Naive thymus-derived CD8-positive, alpha-beta T cell (primary cell): ENCODE data around the gene NSL1. TPM values are rescaled to one million over a fixed set of nuclear protein-coding genes. Genes with fewer than 3 reads are reported as not detected.
"Not testable (repeated sequence)": the region's sequence is repeated elsewhere in the genome, so short reads cannot be mapped to it uniquely, and the experiment has no call there.

Source experiments
- ATAC-seq, 2 donors: fragments of 150-1000 bp; cut with Tn5 transposase in 1 of 2; sonication (Bioruptor Pico), chemical (Tn5 transposase) in 1 of 2; 1 replicate in 1 of 2; 2 replicates in 1 of 2; pipeline ENCODE4 v1.10.0; 2021; ENCODE audit warnings: mild to moderate bottlenecking in 2 of 2, moderate library complexity in 2 of 2
- POLR2A ChIA-PET: fragments of 350-600 bp; sonication (Branson Sonifier 250); formaldehyde crosslinking; loops from one replicate; lab custom pipeline; 2021; ENCODE audit warnings: antibody characterized with exemption; lab: Charles Lee
- DNase-seq, 10 donors: peaks; one replicate each; pipeline versions ENCODE4 v3.0.0 to v3.0.0-alpha.2; 2020 to 2022
- H3K27ac Mint-ChIP-seq, 10 donors: one replicate each; pipeline ENCODE4 v1.8.0; 2020 to 2022; ENCODE audit warnings: mild to moderate bottlenecking in 10 of 10, mixed read lengths in 10 of 10, moderate library complexity in 4 of 10, inconsistent platforms in 1 of 10
- H3K27me3 Mint-ChIP-seq, 5 donors: one replicate each; pipeline ENCODE4 v1.8.0; 2021 to 2022; ENCODE audit warnings: mixed read lengths in 5 of 5
- H3K36me3 Mint-ChIP-seq, 3 donors: one replicate each; pipeline ENCODE4 v1.8.0; 2020 to 2022; ENCODE audit warnings: mixed read lengths in 3 of 3, mild to moderate bottlenecking in 2 of 3, inconsistent platforms in 1 of 3
- H3K4me1 Mint-ChIP-seq, 4 donors: one replicate each; pipeline ENCODE4 v1.8.0; 2021 to 2022; ENCODE audit warnings: mixed read lengths in 4 of 4
- H3K4me3 Mint-ChIP-seq, 10 donors: one replicate each; pipeline ENCODE4 v1.8.0; 2020 to 2022; ENCODE audit warnings: mild to moderate bottlenecking in 10 of 10, mixed read lengths in 10 of 10, moderate library complexity in 6 of 10, inconsistent platforms in 1 of 10
- H3K9me3 Mint-ChIP-seq, 9 donors: one replicate each; pipeline ENCODE4 v1.8.0; 2020 to 2022; ENCODE audit warnings: mixed read lengths in 9 of 9, mild to moderate bottlenecking in 3 of 9, inconsistent platforms in 1 of 9, moderate library complexity in 1 of 9
- polyA plus RNA-seq, 3 donors: library from polyadenylated mRNA; unstranded; fragments of 300-500 nt; fragmentation: Illumina TruSeq; gene quantifications; one replicate each; pipeline ENCODE4 v1.2.3, GENCODE V29; 2021
- total RNA-seq, 8 experiments: library from RNA in 2 of 8; stranded (reverse) in 2 of 8; gene quantifications; one replicate each; pipeline ENCODE4 v1.2.3 and lab custom pipeline; 2021 to 2026

The NSL1 gene
- total and polyA plus RNA-seq, 5 experiments from 2014 or later = 38.1 to 74.2 (median 54.8) TPM

DNA sequence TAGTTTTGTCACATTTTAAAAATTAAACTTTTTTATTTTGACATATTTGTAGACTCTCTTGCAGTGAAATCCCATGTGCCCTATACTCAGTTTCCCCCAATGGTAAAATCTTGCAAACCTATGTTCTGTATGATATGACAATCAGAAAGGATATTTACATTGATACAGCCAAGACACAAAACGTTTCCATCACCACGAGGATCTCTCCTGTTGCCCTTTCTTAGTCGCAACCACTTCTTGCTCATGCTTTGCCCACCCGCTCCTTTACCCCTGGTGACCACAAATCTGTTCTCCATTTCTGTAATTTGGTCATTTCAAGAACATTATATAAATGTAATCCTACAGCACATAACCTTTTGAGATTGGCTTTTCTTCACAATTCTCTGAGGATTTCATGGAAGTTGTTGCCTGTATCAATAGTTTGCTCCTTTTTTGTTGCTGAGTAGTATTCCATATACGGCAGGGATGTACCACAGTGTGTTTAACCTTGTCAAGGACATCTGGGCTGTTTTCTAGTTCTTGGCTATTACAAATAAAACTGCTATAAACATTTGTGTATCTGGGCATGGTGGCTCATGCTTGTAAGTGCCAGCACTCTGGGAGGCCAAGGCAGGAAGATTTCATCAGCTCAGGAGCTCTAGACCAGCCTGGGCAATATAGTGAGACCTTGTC lies 78.0 kb downstream of the NSL1 start:
- Mint-ChIP-seq H3K4me3 (no peak overlapping the region), H3K36me3 (no peaks in the 10 kb centered on the region), H3K9me3 (no peaks in the 10 kb centered on the region), H3K27me3 (peaks cover 0 to 9% (median 0%) of the 10 kb centered on the region in 5 donors), H3K4me1 (peaks cover 0 to 2% (median 0%) of the 10 kb centered on the region in 4 donors), H3K27ac (no peak overlapping the region)
- POLR2A ChIA-PET = no interaction called here
- ATAC-seq (no peak), DNase-seq (no peak)

DNA sequence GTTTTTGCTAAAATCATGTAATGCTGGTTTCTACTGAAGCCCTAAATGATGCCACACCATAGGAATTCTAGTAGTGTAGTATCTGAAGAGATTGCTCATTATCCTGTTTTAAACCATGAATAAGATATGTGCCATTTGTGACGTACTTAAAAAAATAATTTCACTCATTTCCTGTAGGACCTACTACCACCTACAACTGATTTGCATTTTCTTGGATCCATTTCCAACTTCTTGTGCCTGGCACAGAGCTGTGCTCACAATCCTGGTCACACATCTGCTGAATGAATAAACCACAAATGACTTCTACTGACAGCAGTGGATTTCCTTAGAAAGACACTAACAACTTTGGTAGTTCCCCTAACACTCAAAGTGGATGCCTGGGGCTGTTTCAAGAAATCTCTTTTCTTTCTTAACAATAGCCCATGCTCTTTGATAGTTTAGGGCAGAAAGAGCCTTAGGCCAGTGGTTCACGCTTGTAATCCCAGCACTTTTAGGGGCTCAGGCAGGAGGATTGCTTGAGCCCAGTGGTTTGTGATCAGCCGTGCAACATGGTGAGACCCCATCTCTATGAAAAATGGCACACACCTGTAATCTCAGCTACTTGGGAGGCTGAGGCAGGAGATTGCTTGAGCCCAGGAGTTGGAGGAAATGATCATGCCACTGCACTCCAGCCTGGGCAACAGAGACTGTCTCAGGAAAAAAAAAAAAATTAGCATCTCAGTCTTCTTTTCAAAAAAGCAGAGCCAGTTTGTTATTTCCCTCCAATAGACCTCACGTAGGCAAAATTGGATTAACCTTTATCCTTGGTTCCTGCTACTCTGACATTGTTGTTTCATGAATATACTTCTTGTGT lies 78.9 kb downstream of the NSL1 start:
- Mint-ChIP-seq H3K36me3 (no peaks in the 10 kb centered on the region), H3K27ac (no peak overlapping the region), H3K4me3 (no peak overlapping the region), H3K4me1 (peaks cover 0 to 2% (median 0%) of the 10 kb centered on the region in 4 donors), H3K27me3 (peaks cover 0 to 4% (median 0%) of the 10 kb centered on the region in 5 donors), H3K9me3 (no peaks in the 10 kb centered on the region)
- ATAC-seq (no peak), DNase-seq (no peak)
- POLR2A ChIA-PET = no interaction called here

DNA sequence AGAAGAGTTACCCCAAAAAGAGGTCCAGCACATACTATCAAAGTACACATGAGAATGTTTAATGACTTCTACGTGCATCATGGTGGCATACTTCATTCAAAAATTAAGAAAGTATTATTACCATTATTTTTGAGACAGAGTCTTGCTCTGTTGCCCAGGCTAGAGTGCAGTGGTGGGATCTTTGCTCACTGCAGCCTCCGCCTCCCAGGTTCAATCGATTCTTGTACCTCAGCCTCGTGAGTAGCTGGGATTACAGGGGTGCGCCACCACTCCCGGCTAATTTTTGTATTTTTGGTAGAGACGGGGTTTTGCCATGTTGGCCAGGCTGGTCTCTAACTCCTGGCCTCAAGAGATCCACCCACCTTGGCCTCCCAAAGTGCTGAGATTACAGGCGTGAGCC lies 79.6 kb downstream of the NSL1 start:
- POLR2A ChIA-PET, H3K4me1 Mint-ChIP-seq, DNase-seq, H3K27me3 Mint-ChIP-seq, H3K9me3 Mint-ChIP-seq, H3K4me3 Mint-ChIP-seq, ATAC-seq, H3K36me3 Mint-ChIP-seq, H3K27ac Mint-ChIP-seq: not testable (repeated sequence)

DNA sequence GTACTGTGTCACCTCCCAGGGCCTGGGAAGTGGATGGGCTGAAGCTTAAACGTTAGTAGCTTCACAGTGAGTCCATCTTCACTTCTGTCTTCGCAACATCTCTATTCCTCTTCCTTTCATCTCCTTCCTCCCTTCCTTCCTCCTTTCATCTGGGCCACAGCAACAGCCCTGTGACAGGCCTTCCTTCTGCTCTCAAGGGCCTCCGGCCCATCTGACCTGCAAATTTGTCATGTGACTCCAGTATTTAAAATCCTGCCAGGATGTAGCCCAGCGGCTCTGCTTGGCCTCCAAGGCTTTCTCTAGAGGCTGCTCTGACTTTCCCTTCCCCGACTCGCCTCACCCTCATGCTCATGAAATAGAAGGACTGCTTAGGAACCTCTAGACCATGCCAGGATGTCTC lies 81.0 kb downstream of the NSL1 start:
- peaks cover 0 to under 1% (median 0%) of the 10 kb centered on the region in 5 donors for H3K27me3 Mint-ChIP-seq
- POLR2A ChIA-PET = no interaction called here
- no peaks in the 10 kb centered on the region for H3K9me3 Mint-ChIP-seq
- no peak overlapping the region for H3K27ac Mint-ChIP-seq
- H3K4me3 Mint-ChIP-seq = no peak overlapping the region
- DNase-seq (no peak), ATAC-seq (no peak)
- H3K4me1 Mint-ChIP-seq = peaks cover 0 to 2% (median 0%) of the 10 kb centered on the region in 4 donors
- H3K36me3 Mint-ChIP-seq = no peaks in the 10 kb centered on the region

DNA sequence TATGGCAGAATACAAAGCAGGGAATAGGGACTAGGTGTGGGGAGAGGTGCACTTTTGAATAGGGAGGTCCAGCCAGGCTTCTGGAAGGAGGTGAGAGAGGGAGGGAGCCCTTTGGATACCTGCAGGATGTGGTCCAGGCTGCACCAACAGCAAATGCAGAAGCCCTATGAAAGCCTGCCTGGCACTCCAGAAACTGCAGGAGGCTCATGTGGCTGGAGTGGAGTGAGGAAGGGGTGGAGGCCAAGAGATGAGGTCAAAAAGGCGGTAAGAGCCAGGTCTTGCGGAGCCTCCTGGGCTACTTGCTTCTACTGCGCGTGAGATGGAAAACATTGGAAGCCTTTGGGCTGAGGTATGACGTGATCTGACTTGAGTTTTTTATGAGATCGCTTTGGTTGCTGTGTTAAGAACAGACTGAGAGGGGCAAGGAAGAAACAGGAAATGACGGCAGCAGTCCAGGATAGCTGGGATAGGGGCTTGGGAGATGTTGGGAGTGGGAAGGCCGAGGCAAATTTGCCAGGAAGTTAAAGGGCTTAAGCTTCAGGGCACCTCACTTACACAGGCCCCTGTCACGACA lies 87.5 kb downstream of the NSL1 start:
- H3K4me1 Mint-ChIP-seq = peaks cover 7 to 19% (median 17%) of the 10 kb centered on the region in 4 donors
- POLR2A ChIA-PET = no interaction called here
- peak overlapping the region in 5 of 10 donors; percentile 9 to 83 (median 33) for H3K27ac Mint-ChIP-seq
- no peaks in the 10 kb centered on the region for H3K36me3 Mint-ChIP-seq
- H3K4me3 Mint-ChIP-seq = no peak overlapping the region
- DNase-seq = no peak
- no peaks in the 10 kb centered on the region for H3K9me3 Mint-ChIP-seq
- no peaks in the 10 kb centered on the region for H3K27me3 Mint-ChIP-seq
- ATAC-seq = no peak

DNA sequence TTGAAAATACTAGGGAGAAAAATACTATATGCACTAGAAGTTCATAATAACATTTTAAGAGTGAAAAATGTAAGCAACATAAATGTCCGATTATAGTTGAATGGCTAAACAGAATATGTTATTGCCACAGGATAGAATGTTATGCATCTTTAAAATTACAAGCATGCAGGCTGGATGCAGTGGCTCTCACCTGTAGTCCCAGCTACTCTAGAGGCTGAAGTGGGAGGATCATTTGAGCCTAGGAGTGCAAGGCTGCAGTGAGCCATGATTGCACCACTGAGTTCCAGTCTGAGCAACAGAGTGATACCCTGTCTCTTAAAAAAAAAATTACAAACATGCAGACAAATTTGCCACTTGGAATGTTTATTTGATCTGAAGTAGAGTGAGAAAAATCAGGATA lies 88.9 kb downstream of the NSL1 start:
- no peaks in the 10 kb centered on the region for H3K36me3 Mint-ChIP-seq
- POLR2A ChIA-PET = no interaction called here
- no peaks in the 10 kb centered on the region for H3K9me3 Mint-ChIP-seq
- ATAC-seq = no peak
- no peak for DNase-seq
- peak overlapping the region in 6 of 10 donors; percentile 23 to 70 (median 38) for H3K27ac Mint-ChIP-seq
- peaks cover 12 to 32% (median 30%) of the 10 kb centered on the region in 4 donors for H3K4me1 Mint-ChIP-seq
- H3K27me3 Mint-ChIP-seq = peaks cover 0 to 2% (median 0%) of the 10 kb centered on the region in 5 donors
- H3K4me3 Mint-ChIP-seq = no peak overlapping the region

DNA sequence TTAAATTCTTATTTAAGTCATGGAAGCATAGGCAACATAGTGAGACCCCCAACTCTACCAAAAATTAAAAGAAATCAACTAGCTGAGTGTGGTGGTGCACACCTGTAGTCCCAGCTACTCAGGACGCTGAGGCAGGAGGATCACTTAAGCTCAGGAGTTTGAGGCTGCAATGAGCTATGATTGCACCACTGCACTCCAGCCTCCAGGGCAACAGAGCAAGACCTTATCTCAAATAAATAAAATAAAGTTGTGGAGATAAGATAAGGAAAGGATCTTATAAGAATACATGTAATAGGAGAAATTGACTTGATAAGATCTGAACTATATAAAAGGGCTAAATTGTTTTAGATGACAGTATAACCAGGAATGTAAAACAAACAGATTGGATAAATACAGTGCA lies 89.7 kb downstream of the NSL1 start:
- Mint-ChIP-seq H3K27me3 (peaks cover 0 to 4% (median 0%) of the 10 kb centered on the region in 5 donors), H3K9me3 (no peaks in the 10 kb centered on the region), H3K4me3 (peak overlapping the region in 3 of 10 donors; percentile 76 to 89 (median 89)), H3K4me1 (peaks cover 12 to 35% (median 35%) of the 10 kb centered on the region in 4 donors), H3K27ac (peak overlapping the region in 4 of 10 donors; percentile 39 to 83 (median 80)), H3K36me3 (no peaks in the 10 kb centered on the region)
- DNase-seq (peak in 1 of 10 donors; percentile 3), ATAC-seq (no peak)
- POLR2A ChIA-PET = interaction anchor here (0.9 to 1.1 kb wide), 2 partner anchors 53 to 90 kb away, joined by 4 to 5 read pairs; partner anchors contain the start of genes NSL1 and TATDN3

DNA sequence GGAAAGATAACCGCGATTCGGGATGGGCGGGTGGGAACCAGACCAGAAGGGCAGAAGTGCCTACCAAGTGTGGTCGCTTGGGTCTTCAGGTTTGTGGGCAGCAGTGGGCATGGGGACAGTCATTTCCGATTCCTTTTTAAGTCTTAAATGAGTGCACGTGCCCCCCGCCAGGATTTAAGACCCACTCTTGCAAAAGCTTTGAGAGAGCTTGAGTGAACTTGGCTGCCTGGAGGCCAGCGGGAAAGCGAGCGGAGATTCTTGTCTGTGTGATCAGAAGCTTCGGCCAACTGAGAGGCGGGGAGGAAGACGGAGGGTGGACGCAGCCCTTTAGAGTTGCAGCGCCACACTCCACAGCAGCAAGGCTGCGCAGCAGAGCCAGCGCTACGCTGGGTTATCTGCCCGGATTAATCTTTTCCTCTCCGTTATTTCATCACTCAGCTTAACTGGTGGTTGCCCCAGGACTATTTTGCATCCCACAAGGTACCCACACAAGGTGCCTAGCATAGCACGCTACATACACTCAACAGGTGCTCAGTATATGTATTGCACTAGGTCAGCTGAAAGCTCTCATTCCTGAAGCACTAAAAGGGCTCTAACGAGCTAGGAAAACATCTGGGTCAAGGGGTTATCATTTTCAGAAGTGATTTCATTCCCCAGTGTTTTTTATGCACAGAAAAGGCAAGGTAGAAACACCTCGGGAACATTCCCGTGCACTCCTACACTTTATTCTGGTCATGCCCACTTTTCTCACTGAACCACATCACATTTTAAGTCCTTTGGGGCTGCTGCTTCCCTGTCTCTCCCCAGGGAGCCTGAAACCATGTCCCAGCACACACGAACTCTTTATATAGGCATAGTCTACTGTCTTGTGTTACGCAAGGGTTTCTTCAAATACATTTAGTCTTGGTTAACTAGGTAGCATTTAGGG lies 90.4 kb downstream of the NSL1 start:
- ATAC-seq (peak; percentile 24 to 32), DNase-seq (peak in 2 of 10 donors; percentile 11 to 13)
- peaks cover 15 to 40% (median 37%) of the 10 kb centered on the region in 4 donors for H3K4me1 Mint-ChIP-seq
- H3K27ac Mint-ChIP-seq = peak overlapping the region; percentile 29 to 88 (median 78)
- no peaks in the 10 kb centered on the region for H3K9me3 Mint-ChIP-seq
- peak overlapping the region; percentile 76 to 91 (median 88) for H3K4me3 Mint-ChIP-seq
- no peaks in the 10 kb centered on the region for H3K36me3 Mint-ChIP-seq
- H3K27me3 Mint-ChIP-seq = peaks cover 0 to 7% (median 0%) of the 10 kb centered on the region in 5 donors
- POLR2A ChIA-PET = interaction anchor here (0.6 to 1.1 kb wide), 3 partner anchors 53 to 91 kb away, joined by 3 to 5 read pairs (median 4); partner anchors contain the start of genes NSL1 and TATDN3

DNA sequence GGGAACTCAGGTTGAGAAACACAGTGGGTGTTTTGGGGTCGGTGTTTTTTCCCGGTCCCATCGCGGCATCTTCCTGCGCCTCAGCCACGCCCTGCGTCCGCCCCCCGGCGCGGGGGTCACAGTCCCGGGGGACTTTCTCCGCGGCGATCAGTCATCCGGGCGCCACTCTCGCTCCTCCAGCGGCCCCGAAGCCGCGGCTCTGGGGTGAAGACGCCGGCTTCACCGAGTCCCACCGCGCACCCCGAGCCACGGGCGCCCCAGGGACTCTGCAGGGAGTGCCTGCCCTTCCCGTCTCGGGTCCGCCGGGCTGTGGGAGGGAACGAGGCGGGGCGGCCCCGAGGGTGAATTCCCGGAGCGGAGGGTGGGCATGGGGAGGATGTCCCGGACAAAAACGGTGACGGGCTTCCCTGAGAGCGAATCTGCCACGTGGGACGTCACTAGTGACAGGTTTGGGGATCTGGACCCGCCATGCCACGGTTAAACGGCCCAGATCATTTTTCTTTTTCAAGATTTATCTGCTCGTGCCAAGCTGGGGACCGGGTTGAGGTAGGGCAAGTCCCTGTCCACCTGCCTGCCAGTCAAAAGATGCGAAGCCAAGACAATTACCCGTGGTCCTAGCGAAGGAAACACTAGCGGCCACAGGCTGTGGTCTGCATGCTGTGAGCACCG lies 91.2 kb downstream of the NSL1 start:
- H3K36me3 Mint-ChIP-seq = no peaks in the 10 kb centered on the region
- POLR2A ChIA-PET = no interaction called here
- peak overlapping the region; percentile 76 to 91 (median 88) for H3K4me3 Mint-ChIP-seq
- DNase-seq = peak; percentile 12 to 70 (median 47)
- no peaks in the 10 kb centered on the region for H3K9me3 Mint-ChIP-seq
- peak overlapping the region; percentile 29 to 82 (median 76) for H3K27ac Mint-ChIP-seq
- ATAC-seq = peak; percentile 55 to 57
- H3K27me3 Mint-ChIP-seq = peaks cover 0 to 13% (median 0%) of the 10 kb centered on the region in 5 donors
- peaks cover 16 to 43% (median 38%) of the 10 kb centered on the region in 4 donors for H3K4me1 Mint-ChIP-seq

DNA sequence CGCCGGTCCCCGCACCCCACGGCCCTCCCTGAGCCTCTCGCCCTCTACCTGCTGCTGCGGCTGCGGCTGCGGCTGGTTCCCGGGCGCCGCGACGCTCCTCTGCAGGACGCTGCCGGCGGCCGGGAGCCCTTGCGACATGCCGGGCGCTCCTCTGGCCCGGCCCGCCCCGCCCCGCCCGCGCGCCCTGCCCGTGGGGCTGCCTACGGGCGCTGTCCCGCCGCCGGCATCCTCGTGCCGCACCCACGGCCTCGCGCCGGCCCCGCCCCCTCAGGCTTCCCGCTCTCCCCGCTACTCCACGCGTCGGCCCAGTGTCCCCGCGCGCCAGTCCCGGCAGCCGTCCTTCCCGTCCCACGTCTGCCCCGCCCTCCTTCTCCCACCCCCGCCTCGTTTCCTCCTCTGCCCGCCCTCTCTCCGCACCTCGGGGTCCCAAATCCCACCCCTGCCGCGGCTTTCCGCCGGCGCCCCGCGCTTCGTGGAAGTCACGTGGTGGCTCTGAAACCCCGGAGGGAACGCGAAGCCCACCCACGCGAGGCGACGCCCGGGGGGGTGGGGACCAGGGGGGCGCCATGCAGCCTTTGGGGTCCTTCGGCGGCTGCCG lies 91.9 kb downstream of the NSL1 start, which contains the start of gene BATF3:
Gene BATF3 (minus strand): TSS at position 216 of the 598 bp plus-strand sequence. CDS start 78 bp downstream, at position 138.
- H3K27me3 Mint-ChIP-seq = peaks cover 0 to 15% (median 0%) of the 10 kb centered on the region in 5 donors

More for the DNA sequence above, 91.9 kb downstream of the NSL1 start, which contains the start of gene BATF3:
- Mint-ChIP-seq H3K4me3 (peak within 1 kb of the TSS; percentile 76 to 91 (median 89)), H3K9me3 (no peaks in the 10 kb centered on the region), H3K4me1 (peaks cover 16 to 43% (median 38%) of the 10 kb centered on the region in 4 donors), H3K27ac (peak within 1 kb of the TSS; percentile 48 to 90 (median 78)), H3K36me3 (no peaks in the 10 kb centered on the region)
- POLR2A ChIA-PET = interaction anchor here (1.0 kb wide), 1 partner anchor 92 kb away, joined by 4 read pairs; the partner anchor contains the start of genes NSL1 and TATDN3
- DNase-seq (peak in 8 of 10 donors; percentile 19 to 52 (median 32)), ATAC-seq (peak; percentile 26 to 56)
